HG03039 (cell line): Measurements from ENCODE around the gene HECTD2.
"Not testable (repeated sequence)": the region's sequence is repeated elsewhere in the genome, so short reads cannot be mapped to it uniquely, and the experiment has no call there.

Experiments used
- ATAC-seq: cut with Tn5 transposase; IDR thresholded peaks from one replicate; pipeline ENCODE4 v1.9.1; 2021; ENCODE audit warnings: mild to moderate bottlenecking, moderate library complexity; ENCODE audit not compliant: unreplicated experiment

HECTD2 gene

DNA sequence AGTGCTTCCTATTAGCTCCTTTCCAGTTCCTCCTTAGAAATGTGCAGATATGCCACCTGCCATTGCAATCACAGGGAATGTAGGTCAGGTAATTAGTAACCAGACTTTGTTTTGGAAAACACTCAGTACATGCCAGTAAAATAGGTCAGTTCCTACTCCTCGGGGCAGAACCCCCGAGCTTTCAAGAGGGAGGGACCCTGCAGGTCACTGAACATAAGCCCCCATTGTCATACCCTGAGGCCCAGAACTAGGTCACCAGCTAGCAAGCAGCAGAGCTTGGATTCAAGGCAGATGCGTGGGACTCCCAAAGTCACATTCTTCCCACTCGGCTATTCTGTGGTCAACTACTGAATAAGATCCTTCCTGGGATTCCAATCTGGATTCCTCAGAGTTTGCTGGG is 117.9 kb downstream of the HECTD2 start:
- ATAC-seq = no peak

DNA sequence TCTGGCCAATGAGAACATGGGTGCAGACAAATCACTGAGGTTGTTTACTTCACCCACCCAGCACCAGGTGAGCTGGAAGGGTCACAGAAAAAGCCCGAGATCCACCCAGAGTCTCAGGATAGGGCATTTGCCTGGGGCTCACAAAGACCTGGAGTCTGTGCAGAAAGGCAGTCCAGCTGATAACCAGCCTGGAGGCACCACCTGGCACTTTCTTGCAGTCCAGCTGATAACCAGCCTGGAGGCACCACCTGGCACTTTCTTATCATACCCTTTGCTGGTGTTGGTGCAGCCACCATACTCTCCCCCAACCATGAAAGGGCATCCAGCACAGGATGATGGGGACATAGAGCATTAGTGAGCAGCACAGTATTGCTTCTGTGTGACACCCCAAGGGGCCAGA is 118.6 kb downstream of the HECTD2 start:
- no peak for ATAC-seq

DNA sequence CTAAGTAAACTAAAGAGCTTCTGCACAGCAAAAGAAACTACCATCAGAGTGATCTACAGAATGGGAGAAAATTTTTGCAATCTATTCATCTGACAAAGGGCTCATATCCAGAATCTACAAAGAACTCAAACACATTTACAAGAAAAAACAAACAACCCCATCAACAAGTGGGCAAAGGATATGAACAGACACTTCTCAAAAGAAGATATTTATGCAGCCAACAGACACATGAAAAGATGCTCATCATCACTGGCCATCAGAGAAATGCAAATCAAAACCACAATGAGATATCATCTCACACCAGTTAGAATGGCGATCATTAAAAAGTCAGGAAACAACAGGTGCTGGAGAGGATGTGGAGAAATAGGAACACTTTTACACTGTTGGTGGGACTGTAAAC is 124.6 kb downstream of the HECTD2 start:
- ATAC-seq = not testable (repeated sequence)

DNA sequence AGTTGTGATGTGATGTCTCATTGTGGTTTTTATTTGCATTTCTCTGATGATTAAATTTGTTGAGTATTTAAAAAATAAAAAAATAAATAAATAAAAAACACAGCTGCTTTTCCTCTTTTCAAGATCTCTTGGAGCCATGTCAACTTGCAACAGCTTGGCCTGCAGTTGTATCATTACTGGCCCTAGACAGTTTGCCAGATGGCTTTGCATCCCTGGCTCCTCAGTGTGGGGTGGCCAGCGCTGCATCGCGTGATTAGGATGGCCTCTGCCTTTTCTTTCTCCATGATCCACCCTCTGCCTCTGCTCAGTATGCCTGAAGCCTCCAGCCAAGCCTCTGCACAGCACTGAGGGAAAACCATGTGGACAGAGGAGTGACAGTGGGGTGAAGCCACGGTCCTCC is 126.0 kb downstream of the HECTD2 start:
- ATAC-seq = no peak

DNA sequence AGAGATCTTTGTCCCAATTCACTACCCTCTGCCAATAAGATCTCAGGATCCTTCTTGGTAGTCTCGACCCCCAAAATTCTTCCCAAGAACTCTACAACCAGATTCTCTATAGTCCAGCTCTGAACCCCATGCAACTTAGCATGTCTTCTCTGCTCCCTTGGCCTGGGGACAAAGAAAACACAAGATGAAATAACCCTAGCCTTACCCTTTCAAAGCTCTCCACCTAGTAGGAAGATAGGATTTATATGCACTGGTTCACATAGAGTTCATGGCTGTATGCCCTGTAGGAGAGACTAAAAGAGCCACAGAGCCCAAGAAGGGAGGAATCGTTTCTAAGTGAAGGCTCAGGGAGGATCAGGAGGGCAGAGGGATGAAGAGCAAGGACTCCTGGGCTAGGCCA is 126.6 kb downstream of the HECTD2 start:
- ATAC-seq = no peak

DNA sequence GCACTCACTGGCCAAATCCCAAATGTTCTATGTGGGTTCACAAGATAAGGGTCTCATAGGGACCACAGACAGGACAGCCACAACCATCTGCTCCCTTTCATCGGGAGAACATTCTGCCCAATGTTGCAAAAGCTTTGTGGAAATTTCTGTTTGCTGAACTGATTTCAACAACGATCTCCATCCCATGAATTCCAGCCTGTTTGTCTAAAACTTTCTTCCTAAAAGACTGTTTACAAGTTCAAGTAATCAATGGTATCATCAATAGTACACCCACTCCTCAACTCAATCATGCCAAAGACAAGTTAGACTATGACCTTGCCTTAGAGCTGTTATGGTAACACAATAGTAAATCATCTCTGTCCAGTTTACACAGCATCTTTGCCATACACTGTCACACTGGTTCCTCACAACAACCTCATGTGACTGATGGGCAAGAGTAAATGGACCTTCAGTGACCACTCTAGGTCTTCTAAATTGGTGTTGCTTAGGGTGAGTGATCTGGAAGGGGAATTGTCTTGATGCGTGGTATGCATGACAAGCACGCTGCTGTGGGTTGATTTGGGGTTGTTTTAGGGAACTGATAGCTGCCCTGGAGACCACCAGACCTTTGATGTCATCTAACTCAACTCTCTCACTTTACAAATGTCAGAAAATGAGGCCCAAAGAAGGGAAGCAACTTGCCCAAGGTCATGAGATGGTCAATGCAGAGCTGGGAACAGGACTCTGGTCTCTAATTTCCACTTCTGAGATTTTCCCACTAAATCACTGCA is 127.7 kb downstream of the HECTD2 start:
- no peak for ATAC-seq

DNA sequence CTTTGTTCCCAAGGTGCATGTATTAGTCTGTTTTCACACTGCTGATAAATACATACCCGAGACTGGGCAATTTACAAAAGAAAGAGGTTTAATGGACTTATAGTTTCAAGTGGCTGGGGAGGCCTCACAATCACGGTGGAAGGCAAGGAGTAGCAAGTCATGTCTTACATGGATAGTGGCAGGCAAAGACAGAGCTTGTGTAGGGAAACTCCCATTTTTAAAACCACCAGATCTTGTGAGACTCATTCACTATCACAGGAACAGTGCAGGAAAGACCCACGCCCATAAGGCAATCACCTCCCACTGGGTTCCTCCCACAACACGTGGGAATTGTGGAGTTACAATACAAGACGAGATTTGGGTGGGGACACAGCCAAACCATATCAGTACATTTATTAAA is 129.8 kb downstream of the HECTD2 start:
- ATAC-seq = no peak

DNA sequence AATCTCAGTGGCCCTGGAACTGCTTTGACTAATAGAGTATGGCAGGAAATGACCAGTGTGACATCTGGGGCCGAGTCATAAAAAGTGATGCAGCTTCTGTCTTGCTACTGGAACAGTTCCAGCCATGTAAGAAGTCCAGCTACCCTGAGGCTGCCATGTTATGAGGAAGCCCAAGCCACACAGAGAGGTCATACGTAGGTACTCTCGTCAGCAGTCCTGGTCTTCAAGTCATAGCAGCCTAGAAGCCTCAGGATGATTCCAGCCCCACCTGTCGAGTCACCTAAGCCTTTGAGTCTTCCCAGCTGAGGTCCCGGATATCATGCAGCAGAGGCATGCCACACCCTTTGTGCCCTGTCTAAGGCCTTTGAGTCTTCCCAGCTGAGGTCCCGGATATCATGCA is 130.6 kb downstream of the HECTD2 start:
- ATAC-seq = no peak

DNA sequence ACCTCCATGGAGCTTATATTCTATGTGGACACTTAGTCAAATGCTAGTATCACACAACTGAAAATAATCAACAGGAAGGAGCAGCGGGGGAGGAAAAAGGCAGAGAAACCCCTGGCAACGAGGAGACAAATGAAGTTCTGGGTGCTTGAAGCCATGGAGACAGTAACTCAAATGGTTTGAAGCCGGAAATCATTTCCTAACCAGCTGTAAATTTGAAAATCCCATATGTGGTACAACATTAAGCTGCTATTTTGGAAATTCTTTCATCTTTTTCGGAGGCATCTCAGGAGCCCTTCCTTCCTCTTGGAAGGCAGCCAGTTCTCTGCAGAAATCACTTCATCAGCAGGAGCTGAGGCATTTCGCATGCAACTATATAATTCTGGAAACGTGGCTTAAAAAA is 131.3 kb downstream of the HECTD2 start:
- no peak for ATAC-seq

DNA sequence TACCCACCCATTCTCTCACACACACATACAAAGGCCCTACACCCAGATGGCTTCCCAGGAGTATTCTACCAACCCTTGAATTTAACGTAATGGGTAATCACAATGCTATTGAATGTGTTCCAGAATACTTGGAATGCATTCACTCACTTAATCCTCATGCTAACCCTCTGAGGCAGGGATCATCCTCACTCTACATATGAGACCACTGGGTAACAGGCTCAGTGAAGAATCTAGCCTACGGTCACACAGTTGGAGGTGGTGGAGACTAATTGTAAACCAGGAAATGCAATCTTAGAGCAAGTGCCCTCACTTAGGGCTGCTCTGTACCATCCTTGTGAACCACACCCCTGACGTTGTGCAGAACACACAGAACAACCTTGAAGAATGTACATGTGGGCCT is 135.2 kb downstream of the HECTD2 start:
- no peak for ATAC-seq

DNA sequence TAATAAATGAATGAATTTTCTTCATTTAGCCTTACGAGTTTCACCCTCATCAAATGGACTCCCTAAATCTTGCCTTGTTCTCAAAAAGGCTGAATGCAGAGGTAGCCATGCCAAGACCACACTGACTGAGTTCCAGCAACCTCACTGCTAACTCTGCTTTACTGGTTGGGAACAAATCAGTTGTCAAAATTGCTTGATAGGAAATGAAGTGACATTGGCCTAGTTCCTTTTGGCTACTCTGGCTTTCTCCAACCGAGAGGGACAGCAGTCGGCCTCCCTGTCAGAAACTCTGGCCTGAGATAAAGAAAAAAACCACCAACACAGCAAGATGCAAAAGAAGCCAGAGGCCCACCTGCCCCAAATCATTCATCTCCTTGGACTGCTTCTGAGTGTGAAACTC is 135.7 kb downstream of the HECTD2 start:
- no peak for ATAC-seq

DNA sequence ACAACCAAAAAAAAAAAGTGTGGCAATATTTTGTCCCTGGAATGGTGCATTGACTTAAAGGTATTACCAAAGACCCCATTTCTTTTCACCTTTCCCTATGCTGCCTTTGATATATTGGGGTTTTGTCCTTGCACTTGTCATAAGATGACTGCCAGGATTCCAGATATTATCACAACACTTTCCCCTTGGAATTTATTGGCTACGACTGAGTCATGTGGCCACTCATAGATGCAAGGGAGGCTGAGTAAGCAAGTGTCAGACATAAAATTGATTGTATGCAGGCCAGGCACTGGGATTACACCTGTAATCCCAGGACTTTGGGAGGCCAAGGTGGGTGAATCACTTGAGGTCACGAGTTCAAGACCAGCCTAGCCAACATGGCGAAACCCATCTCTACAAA is 139.1 kb downstream of the HECTD2 start:
- no peak for ATAC-seq

DNA sequence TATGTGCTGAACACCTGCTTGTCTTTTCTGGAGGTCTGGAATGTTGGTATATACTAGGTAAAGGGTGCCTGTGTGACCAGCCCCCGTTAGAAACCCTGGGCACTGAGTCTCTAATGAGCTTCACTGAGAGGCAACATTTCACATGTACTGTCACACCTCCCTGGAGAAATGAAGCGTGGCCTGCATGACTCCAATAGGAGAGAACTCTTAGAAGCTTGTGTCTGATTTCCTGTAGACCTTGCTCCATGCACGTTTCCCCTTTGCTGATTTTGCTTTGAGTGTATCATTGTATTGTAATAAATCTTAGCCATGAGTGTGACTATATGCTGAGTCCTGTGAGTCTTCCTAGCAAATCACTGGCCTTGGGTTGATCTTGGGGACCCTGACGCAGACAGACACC is 139.9 kb downstream of the HECTD2 start:
- ATAC-seq = no peak

DNA sequence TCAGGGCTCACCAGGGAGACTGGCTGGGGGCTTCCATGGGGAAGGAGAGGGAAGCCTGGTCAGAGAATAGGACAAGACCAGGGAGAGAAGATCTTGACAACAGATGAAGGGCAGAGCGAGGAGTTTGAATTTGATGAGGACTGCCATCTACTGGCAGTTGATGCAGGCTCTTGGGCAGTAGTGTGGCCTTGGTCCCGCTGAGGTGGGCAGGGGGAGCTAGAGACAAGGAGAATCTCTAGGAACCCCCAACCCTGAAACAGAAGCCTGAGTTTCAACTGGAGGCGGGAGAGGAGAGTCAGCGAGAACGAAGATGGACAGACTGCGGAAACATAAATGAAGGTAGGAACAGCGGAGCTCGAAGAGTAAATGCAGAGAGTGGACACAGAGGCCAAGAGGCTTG is 141.7 kb downstream of the HECTD2 start:
- ATAC-seq = no peak

DNA sequence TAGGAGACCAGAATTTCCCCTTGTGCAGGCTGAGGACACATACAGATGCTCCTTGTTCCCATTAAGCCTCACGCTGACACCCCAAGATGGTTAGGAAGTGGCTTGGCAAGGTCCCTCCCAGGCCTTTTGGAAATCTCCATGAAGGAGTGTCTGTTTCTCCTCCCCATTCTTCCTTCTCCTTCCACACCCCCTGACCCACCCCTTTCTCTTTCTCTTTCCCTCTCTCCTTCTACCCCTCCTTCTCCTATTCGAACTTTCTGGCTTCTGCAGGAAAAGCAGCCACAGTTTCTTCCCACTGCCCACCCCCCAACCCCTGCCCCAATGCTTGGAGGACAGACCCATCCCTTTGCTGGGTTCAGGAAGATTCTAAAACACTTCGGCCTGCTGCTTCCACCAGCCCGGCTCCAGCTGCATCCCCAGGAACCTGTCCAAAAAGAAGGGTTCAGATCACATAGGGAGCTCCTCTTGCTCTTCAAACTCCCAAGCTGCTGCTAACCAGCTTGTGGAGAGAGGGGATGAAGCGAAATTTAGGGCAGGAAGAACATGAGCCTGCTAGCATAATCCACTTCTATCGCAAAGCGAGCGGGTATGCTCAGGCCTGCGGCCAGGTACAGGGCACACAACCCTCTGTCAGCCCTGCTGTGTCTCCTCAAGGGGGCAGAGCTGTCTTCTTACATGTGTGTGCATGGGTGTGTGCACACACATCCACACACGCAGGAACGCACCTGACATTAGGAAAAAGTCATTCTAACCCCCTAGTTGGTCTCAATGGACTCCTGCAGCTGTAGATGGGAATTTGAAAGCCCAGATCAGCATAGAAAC is 142.3 kb downstream of the HECTD2 start:
- ATAC-seq = no peak

DNA sequence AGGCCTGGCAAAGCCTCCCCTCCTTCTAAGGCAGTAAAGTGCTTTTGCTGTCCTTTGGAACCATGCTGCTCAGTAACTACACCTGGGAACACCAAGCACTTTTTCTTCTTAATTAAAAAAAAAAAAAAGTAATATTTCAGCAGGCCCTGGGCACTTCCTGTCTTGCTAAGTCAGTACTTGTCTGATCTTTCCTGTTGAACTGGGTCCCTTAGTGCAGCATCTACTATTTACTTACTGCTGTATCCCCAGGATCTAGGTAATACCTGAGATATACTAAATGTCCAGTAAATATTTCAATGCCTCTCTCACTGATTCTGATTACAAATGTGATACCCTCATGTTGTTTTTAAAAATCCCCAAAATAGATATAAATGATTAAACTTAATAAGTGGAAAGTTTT is 145.3 kb downstream of the HECTD2 start:
- ATAC-seq = no peak

DNA sequence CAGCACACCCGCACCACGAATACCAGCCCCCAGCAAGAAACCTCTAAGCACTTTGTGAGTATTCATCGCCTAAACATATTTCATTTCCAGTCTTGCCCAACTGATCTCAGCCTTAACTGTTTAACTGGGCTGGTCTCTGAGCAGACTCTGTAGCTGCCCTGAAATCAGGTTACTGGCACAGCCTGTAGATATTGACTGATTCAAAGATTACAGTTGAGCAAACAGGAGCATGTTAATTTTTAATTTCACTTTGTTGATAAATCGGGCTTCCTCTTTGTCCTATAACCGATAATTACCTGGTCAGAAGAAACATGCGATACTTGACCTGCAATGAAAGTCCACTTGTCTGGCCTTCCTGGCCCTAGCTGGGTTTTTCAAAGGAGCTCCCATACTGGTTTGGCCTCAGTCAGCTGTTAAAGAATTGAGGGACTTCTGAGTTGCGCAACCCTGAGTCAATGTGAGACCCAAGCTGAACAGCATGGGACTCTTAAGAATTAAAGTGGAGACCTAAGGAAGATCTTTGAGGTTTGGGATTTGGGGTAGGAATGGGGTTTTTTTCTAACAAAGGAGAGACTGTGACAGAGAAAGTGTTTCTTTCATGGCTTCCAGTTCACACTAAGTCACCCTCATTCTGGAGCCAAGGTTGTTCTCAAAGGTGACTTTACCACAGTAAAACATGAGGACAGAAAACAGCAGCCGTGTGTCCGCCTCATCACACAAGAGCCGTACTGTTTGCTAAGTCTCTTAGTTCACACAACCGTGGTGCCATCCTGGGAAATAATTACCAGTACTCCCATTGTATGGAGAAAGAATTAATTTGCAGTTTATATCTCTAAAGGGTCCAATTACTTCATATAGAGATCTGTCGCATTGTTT is 146.8 kb downstream of the HECTD2 start:
- ATAC-seq = no peak

DNA sequence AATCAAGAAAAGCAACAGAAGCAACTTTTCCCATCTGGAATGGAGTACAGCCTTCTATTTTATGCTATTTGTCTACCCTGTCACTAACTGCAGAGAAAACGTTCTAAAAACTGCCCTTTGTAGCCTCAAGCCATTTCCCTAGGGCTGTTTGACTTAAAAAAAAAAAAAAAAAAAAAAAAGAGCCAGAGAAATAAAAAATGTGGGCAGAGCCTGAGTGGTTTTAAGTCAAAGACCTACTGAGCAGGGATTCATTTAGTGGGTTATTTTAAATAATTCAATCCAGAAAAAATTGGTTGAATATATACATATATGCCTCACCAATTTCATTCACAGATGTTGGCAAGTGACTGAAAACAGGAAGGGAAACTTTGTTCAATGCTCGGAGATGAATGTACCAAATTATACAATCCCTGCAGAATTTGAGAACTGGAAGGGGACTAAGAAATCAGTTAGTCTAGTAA is 147.5 kb downstream of the HECTD2 start:
- no peak for ATAC-seq

DNA sequence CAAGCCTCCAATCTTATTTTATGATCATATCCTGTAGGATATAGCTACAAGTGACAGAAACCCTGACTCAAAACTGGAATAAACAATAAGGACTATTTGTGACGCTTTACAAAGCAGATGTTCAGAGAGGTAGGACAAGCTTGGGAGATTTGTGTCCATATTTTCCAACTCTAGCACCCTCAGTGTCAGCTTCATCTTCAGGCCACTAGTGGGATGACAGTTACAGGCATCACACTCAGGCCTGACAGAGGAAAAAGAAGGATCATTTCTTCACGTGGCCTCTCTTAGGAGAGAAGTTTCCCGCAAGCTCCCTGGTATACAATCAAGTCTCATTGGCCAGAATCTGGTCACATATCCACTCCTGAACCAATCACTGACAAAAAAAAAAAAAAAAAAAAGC is 148.3 kb downstream of the HECTD2 start:
- ATAC-seq = no peak

DNA sequence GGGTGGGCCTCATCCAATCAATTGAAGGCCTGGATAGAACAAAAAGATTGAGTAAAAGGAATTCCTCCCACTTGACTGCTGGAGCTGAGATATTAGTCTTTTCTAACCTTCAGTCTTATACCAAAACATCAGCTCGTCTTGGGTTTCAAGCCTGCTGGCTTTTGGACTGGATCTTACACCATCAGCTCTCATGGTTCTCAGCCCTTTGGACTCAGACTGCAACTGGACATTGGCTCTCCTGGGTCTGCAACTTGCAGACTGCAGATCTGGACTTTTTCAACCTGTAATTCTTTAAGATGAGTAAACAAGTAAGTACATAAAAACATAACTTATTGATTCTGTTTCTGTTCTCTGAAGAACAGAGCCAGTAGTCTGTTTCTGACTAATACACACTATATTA is 149.0 kb downstream of the HECTD2 start:
- no peak for ATAC-seq

DNA sequence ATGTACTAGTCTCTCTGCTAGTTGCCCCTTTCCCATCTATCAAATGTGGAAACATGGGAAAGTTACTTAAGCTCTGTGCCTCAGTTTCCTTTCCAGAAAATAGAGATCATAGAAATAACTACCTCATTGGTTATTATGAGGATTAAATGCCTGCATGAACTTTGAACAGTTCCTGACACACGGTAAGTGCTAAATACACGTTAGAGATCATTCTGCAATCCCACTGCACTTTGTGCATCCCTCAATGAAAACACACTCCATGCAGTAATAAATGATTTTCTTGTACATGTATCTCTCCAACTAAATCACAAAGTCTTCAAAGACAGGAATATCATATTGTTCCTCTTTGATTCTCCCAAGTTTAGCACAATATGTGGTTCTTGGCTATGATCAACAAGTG is 149.6 kb downstream of the HECTD2 start:
- ATAC-seq = no peak
